Measurements from ENCODE around the gene ZC3H6.

Gene ZC3H6

GRCh38 chr2:112321375-112322320, 46.3 kb downstream of the ZC3H6 start:
- H3K9me3 ChIP-seq (ENCODE audit: control insufficient read depth, low read length): no peaks in the 10 kb centered on the region
- H3K4me3 ChIP-seq (ENCODE audit: extremely low read depth, insufficient read depth, low read length, poor library complexity, severe bottlenecking): no peak overlapping the region
- no peak overlapping the region for H3K27ac ChIP-seq (ENCODE audit: low read depth, low read length, severe bottlenecking)
- H3K36me3 ChIP-seq (ENCODE audit: control insufficient read depth, insufficient read depth, low read length): no peaks in the 10 kb centered on the region
- no peaks in the 10 kb centered on the region for H3K4me1 ChIP-seq (ENCODE audit: control insufficient read depth, insufficient read depth, low read length, poor library complexity, severe bottlenecking)
- WGBS, 2 experiments (ENCODE audit: insufficient coverage in 2 of 2): 78 to 100% methylated on average over 1 to 2 of the region's 3 CpGs

GRCh38 chr2:112322919-112323318, 47.5 kb downstream of the ZC3H6 start:
- Histone ChIP-seq H3K4me3 (ENCODE audit: extremely low read depth, insufficient read depth, low read length, poor library complexity, severe bottlenecking) (no peak overlapping the region), H3K27ac (ENCODE audit: low read depth, low read length, severe bottlenecking) (no peak overlapping the region), H3K4me1 (ENCODE audit: control insufficient read depth, insufficient read depth, low read length, poor library complexity, severe bottlenecking) (no peaks in the 10 kb centered on the region), H3K36me3 (ENCODE audit: control insufficient read depth, insufficient read depth, low read length) (no peaks in the 10 kb centered on the region), H3K9me3 (ENCODE audit: control insufficient read depth, low read length) (peaks cover 1% of the 10 kb centered on the region)
- 75 to 100% methylated on average over 2 of the region's 3 CpGs for WGBS, 2 experiments (ENCODE audit: insufficient coverage in 2 of 2)

GRCh38 chr2:112332123-112332696, 56.8 kb downstream of the ZC3H6 start:
- peaks cover 6% of the 10 kb centered on the region for H3K9me3 ChIP-seq (ENCODE audit: control insufficient read depth, low read length)
- no peak overlapping the region for H3K4me3 ChIP-seq (ENCODE audit: extremely low read depth, insufficient read depth, low read length, poor library complexity, severe bottlenecking)
- H3K27ac ChIP-seq (ENCODE audit: low read depth, low read length, severe bottlenecking): no peak overlapping the region
- no peaks in the 10 kb centered on the region for H3K4me1 ChIP-seq (ENCODE audit: control insufficient read depth, insufficient read depth, low read length, poor library complexity, severe bottlenecking)
- 85 to 91% methylated on average over 5 of the region's 5 CpGs for WGBS, 2 experiments (ENCODE audit: insufficient coverage in 2 of 2)
- H3K36me3 ChIP-seq (ENCODE audit: control insufficient read depth, insufficient read depth, low read length): no peaks in the 10 kb centered on the region

- H3K4me3 ChIP-seq (ENCODE audit: extremely low read depth, insufficient read depth, low read length, poor library complexity, severe bottlenecking): no peak overlapping the region
- WGBS, 2 experiments (ENCODE audit: insufficient coverage in 2 of 2): no CpG with 5 or more reads among the region's 1 CpG
Measured at GRCh38 chr2:112335600-112335999, 60.2 kb downstream of the ZC3H6 start.

GRCh38 chr2:112339986-112340385, 64.6 kb downstream of the ZC3H6 start:
- WGBS, 2 experiments (ENCODE audit: insufficient coverage in 2 of 2): no CpG with 5 or more reads among the region's 2 CpGs
- no peaks in the 10 kb centered on the region for H3K36me3 ChIP-seq (ENCODE audit: control insufficient read depth, insufficient read depth, low read length)
- H3K4me3 ChIP-seq (ENCODE audit: extremely low read depth, insufficient read depth, low read length, poor library complexity, severe bottlenecking): no peak overlapping the region
- H3K4me1 ChIP-seq (ENCODE audit: control insufficient read depth, insufficient read depth, low read length, poor library complexity, severe bottlenecking): no peaks in the 10 kb centered on the region
- H3K27ac ChIP-seq (ENCODE audit: low read depth, low read length, severe bottlenecking): no peak overlapping the region
- H3K9me3 ChIP-seq (ENCODE audit: control insufficient read depth, low read length): no peaks in the 10 kb centered on the region

More at GRCh38 chr2:112335600-112335999, 60.2 kb downstream of the ZC3H6 start:
- Histone ChIP-seq H3K36me3 (ENCODE audit: control insufficient read depth, insufficient read depth, low read length) (no peaks in the 10 kb centered on the region), H3K9me3 (ENCODE audit: control insufficient read depth, low read length) (no peaks in the 10 kb centered on the region), H3K27ac (ENCODE audit: low read depth, low read length, severe bottlenecking) (no peak overlapping the region), H3K4me1 (ENCODE audit: control insufficient read depth, insufficient read depth, low read length, poor library complexity, severe bottlenecking) (no peaks in the 10 kb centered on the region)

GRCh38 chr2:112340475-112341267, 65.3 kb downstream of the ZC3H6 start:
- no peaks in the 10 kb centered on the region for H3K4me1 ChIP-seq (ENCODE audit: control insufficient read depth, insufficient read depth, low read length, poor library complexity, severe bottlenecking)
- H3K9me3 ChIP-seq (ENCODE audit: control insufficient read depth, low read length): no peaks in the 10 kb centered on the region
- H3K27ac ChIP-seq (ENCODE audit: low read depth, low read length, severe bottlenecking): no peak overlapping the region
- H3K36me3 ChIP-seq (ENCODE audit: control insufficient read depth, insufficient read depth, low read length): no peaks in the 10 kb centered on the region
- no peak overlapping the region for H3K4me3 ChIP-seq (ENCODE audit: extremely low read depth, insufficient read depth, low read length, poor library complexity, severe bottlenecking)
- 88 to 94% methylated on average over 6 to 7 of the region's 9 CpGs for WGBS, 2 experiments (ENCODE audit: insufficient coverage in 2 of 2)

- WGBS, 2 experiments (ENCODE audit: insufficient coverage in 2 of 2): 100% methylated on average over 2 of the region's 2 CpGs; no CpG with 5 or more reads in 1 of the 2 experiments
Measured at GRCh38 chr2:112342067-112342550, 66.7 kb downstream of the ZC3H6 start.

GRCh38 chr2:112343827-112344585, 68.6 kb downstream of the ZC3H6 start:
- H3K4me3 ChIP-seq (ENCODE audit: extremely low read depth, insufficient read depth, low read length, poor library complexity, severe bottlenecking): no peak overlapping the region
- no peak overlapping the region for H3K27ac ChIP-seq (ENCODE audit: low read depth, low read length, severe bottlenecking)
- 67 to 93% methylated on average over 1 of the region's 1 CpG for WGBS, 2 experiments (ENCODE audit: insufficient coverage in 2 of 2)
- H3K9me3 ChIP-seq (ENCODE audit: control insufficient read depth, low read length): peaks cover 3% of the 10 kb centered on the region
- no peaks in the 10 kb centered on the region for H3K4me1 ChIP-seq (ENCODE audit: control insufficient read depth, insufficient read depth, low read length, poor library complexity, severe bottlenecking)
- H3K36me3 ChIP-seq (ENCODE audit: control insufficient read depth, insufficient read depth, low read length): no peaks in the 10 kb centered on the region

More at GRCh38 chr2:112342067-112342550, 66.7 kb downstream of the ZC3H6 start:
- Histone ChIP-seq H3K4me1 (ENCODE audit: control insufficient read depth, insufficient read depth, low read length, poor library complexity, severe bottlenecking) (no peaks in the 10 kb centered on the region), H3K27ac (ENCODE audit: low read depth, low read length, severe bottlenecking) (no peak overlapping the region), H3K9me3 (ENCODE audit: control insufficient read depth, low read length) (peaks cover 3% of the 10 kb centered on the region), H3K36me3 (ENCODE audit: control insufficient read depth, insufficient read depth, low read length) (no peaks in the 10 kb centered on the region), H3K4me3 (ENCODE audit: extremely low read depth, insufficient read depth, low read length, poor library complexity, severe bottlenecking) (no peak overlapping the region)

- Histone ChIP-seq H3K4me3 (ENCODE audit: extremely low read depth, insufficient read depth, low read length, poor library complexity, severe bottlenecking) (no peak overlapping the region), H3K27ac (ENCODE audit: low read depth, low read length, severe bottlenecking) (no peak overlapping the region), H3K9me3 (ENCODE audit: control insufficient read depth, low read length) (peaks cover 3% of the 10 kb centered on the region), H3K36me3 (ENCODE audit: control insufficient read depth, insufficient read depth, low read length) (no peaks in the 10 kb centered on the region), H3K4me1 (ENCODE audit: control insufficient read depth, insufficient read depth, low read length, poor library complexity, severe bottlenecking) (no peaks in the 10 kb centered on the region)
- WGBS, 2 experiments (ENCODE audit: insufficient coverage in 2 of 2): 86 to 94% methylated on average over 25 to 30 of the region's 30 CpGs
Measured at GRCh38 chr2:112345030-112346027, 69.9 kb downstream of the ZC3H6 start.
